ENCODE measurements around the gene SLC9A1. TPM values are rescaled to one million over a fixed set of nuclear protein-coding genes. Genes with fewer than 3 reads are reported as not detected.

The SLC9A1 gene
- total RNA-seq, 2 experiments from 2014 or later: 14.8 to 15.3 TPM

- no peaks in the 10 kb centered on the region for H3K27me3 Mint-ChIP-seq
- POLR2A ChIA-PET: no interaction called here
Observed at GRCh38 chr1:27076803-27077202, 78.1 kb downstream of the SLC9A1 start.

GRCh38 chr1:27074175-27074780 lies 80.6 kb downstream of the SLC9A1 start:
- H3K27ac Mint-ChIP-seq: no peak overlapping the region

More at GRCh38 chr1:27076803-27077202, 78.1 kb downstream of the SLC9A1 start:
- Mint-ChIP-seq H3K4me1 (ENCODE audit: low read depth) (no peaks in the 10 kb centered on the region), H3K4me3 (no peak overlapping the region), H3K36me3 (ENCODE audit: low read depth) (no peaks in the 10 kb centered on the region), H3K27ac (no peak overlapping the region), H3K9me3 (no peaks in the 10 kb centered on the region)
- no peak for TF ChIP-seq CTCF (IDR thresholded peaks at IDR 0.05)
- ATAC-seq: no peak
- DNase-seq: no peak
- intact Hi-C loops (cut with micrococcal nuclease): no loop called here
- CTCF ChIA-PET: interaction anchor here (1.0 to 1.6 kb wide), 5 partner anchors 25 to 127 kb away, joined by 3 to 5 read pairs (median 3); no protein-coding TSS in a partner anchor

GRCh38 chr1:27071049-27071416 lies 83.9 kb downstream of the SLC9A1 start:
- no peak for TF ChIP-seq CTCF (IDR thresholded peaks at IDR 0.05)
- Mint-ChIP-seq H3K27ac (no peak overlapping the region), H3K27me3 (no peaks in the 10 kb centered on the region), H3K9me3 (no peaks in the 10 kb centered on the region), H3K36me3 (ENCODE audit: low read depth) (no peaks in the 10 kb centered on the region), H3K4me1 (ENCODE audit: low read depth) (no peaks in the 10 kb centered on the region), H3K4me3 (no peak overlapping the region)
- DNase-seq: no peak
- intact Hi-C loops (cut with micrococcal nuclease): no loop called here
- ATAC-seq: no peak
- CTCF ChIA-PET: interaction anchor here (1.9 to 4.2 kb wide), 3 partner anchors 24 to 226 kb away, joined by 5 to 27 read pairs (median 7); no protein-coding TSS in a partner anchor
- POLR2A ChIA-PET: interaction anchor here (1.1 kb wide), 1 partner anchor 220 kb away, joined by 3 read pairs; no protein-coding TSS in a partner anchor

More at GRCh38 chr1:27074175-27074780, 80.6 kb downstream of the SLC9A1 start:
- no peaks in the 10 kb centered on the region for H3K36me3 Mint-ChIP-seq (ENCODE audit: low read depth)
- no peaks in the 10 kb centered on the region for H3K27me3 Mint-ChIP-seq
- H3K4me3 Mint-ChIP-seq: no peak overlapping the region
- no peak for TF ChIP-seq CTCF (IDR thresholded peaks at IDR 0.05)
- H3K4me1 Mint-ChIP-seq (ENCODE audit: low read depth): no peaks in the 10 kb centered on the region
- ATAC-seq (no peak), DNase-seq (no peak)
- no peaks in the 10 kb centered on the region for H3K9me3 Mint-ChIP-seq
- ChIA-PET CTCF (interaction anchor here (0.7 to 2.3 kb wide), 2 partner anchors 28 to 30 kb away, joined by 3 to 7 read pairs; no protein-coding TSS in a partner anchor), POLR2A (no interaction called here)
- intact Hi-C loops (cut with micrococcal nuclease): no loop called here

GRCh38 chr1:27070390-27071048 lies 84.4 kb downstream of the SLC9A1 start:
- ATAC-seq (no peak), DNase-seq (no peak)
- H3K27ac Mint-ChIP-seq: no peak overlapping the region
- CTCF ChIA-PET: interaction anchor here (1.1 to 4.2 kb wide), 4 partner anchors 24 to 226 kb away, joined by 4 to 27 read pairs (median 6); no protein-coding TSS in a partner anchor
- POLR2A ChIA-PET: interaction anchor here (1.1 kb wide), 1 partner anchor 221 kb away, joined by 3 read pairs; no protein-coding TSS in a partner anchor
- no peaks in the 10 kb centered on the region for H3K36me3 Mint-ChIP-seq (ENCODE audit: low read depth)
- H3K27me3 Mint-ChIP-seq: no peaks in the 10 kb centered on the region
- intact Hi-C loops (cut with micrococcal nuclease): no loop called here
- no peaks in the 10 kb centered on the region for H3K4me1 Mint-ChIP-seq (ENCODE audit: low read depth)
- no peak for TF ChIP-seq CTCF (IDR thresholded peaks at IDR 0.05)
- no peak overlapping the region for H3K4me3 Mint-ChIP-seq
- H3K9me3 Mint-ChIP-seq: no peaks in the 10 kb centered on the region

GRCh38 chr1:27068922-27069321 lies 86.0 kb downstream of the SLC9A1 start:
- Mint-ChIP-seq H3K4me1 (ENCODE audit: low read depth) (no peaks in the 10 kb centered on the region), H3K27me3 (no peaks in the 10 kb centered on the region), H3K4me3 (no peak overlapping the region), H3K36me3 (ENCODE audit: low read depth) (no peaks in the 10 kb centered on the region), H3K9me3 (no peaks in the 10 kb centered on the region), H3K27ac (no peak overlapping the region)
- no peak for ATAC-seq
- CTCF ChIA-PET: interaction anchor here (1.0 to 4.2 kb wide), 4 partner anchors 14 to 102 kb away, joined by 3 to 27 read pairs (median 5); no protein-coding TSS in a partner anchor
- TF ChIP-seq CTCF (IDR thresholded peaks at IDR 0.05): no peak
- intact Hi-C loops (cut with micrococcal nuclease): no loop called here
- POLR2A ChIA-PET: interaction anchor here (0.6 kb wide), 1 partner anchor 14 kb away, joined by 3 read pairs; no protein-coding TSS in a partner anchor
- no peak for DNase-seq
